ENCODE results near the gene TTPAL. TPM values are rescaled to one million over a fixed set of nuclear protein-coding genes. Genes with fewer than 3 reads are reported as not detected.

The TTPAL gene
- total RNA-seq, 2 donors from 2014 or later: 7.3 to 17.6 TPM

DNA sequence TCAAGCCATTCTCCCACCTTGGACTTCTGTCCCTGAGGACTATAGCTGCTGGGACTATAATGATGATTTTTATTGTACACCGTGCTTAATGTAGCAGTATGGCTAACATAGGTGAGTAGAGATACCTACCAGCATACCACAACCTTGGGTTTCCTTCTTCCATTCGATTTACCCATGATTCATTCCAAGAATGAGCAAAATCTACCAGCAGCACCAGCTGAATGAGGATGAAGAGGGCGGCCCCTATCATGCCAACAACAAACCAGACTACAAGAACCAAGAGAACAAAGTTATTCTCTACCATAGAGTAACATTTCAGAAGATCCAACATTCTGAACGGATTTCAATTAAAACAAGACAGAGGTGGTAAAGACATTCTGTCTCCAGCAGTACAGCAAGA is 34.1 kb downstream of the TTPAL start:
- peaks cover 61% of the 10 kb centered on the region for H3K36me3 ChIP-seq
- no peaks in the 10 kb centered on the region for H3K27me3 ChIP-seq (replicated peaks; ENCODE audit: insufficient read depth)
- no peak overlapping the region for H3K27ac ChIP-seq
- H3K4me1 ChIP-seq (ENCODE audit: control insufficient read depth in 1 of 2, low read depth in 2 of 2): no peaks in the 10 kb centered on the region
- DNase-seq (ENCODE audit: low spot score) (no peak), ATAC-seq (ENCODE audit: insufficient number of reproducible peaks, low FRiP score, low read depth) (no peak)
- TF ChIP-seq, protein P1, sequence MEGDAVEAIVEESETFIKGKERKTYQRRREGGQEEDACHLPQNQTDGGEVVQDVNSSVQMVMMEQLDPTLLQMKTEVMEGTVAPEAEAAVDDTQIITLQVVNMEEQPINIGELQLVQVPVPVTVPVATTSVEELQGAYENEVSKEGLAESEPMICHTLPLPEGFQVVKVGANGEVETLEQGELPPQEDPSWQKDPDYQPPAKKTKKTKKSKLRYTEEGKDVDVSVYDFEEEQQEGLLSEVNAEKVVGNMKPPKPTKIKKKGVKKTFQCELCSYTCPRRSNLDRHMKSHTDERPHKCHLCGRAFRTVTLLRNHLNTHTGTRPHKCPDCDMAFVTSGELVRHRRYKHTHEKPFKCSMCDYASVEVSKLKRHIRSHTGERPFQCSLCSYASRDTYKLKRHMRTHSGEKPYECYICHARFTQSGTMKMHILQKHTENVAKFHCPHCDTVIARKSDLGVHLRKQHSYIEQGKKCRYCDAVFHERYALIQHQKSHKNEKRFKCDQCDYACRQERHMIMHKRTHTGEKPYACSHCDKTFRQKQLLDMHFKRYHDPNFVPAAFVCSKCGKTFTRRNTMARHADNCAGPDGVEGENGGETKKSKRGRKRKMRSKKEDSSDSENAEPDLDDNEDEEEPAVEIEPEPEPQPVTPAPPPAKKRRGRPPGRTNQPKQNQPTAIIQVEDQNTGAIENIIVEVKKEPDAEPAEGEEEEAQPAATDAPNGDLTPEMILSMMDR (IDR thresholded peaks at IDR 0.05): no peak
- no peak overlapping the region for H3K4me3 ChIP-seq
- no peaks in the 10 kb centered on the region for H3K9me3 ChIP-seq

DNA sequence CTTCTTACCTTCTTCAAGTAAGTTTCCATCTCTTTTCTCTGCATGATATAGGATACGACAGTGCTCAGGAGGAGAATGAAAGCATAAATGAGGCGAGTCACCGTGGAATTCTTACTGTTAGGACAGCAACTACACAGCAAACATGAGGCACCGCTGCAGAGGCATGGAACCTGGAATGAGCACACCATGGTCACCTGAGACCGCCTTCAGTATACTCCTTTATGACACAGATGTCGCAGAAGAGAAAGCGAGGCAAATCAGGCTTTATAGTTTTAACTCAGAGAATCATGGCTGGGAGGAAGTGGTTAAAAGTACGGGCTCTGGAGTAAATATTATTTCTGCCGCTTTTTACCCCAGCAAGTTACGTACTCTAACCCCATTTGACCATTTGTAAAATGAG is 38.2 kb downstream of the TTPAL start:
- TF ChIP-seq, protein P1 (IDR thresholded peaks at IDR 0.05): no peak
- Histone ChIP-seq H3K36me3 (peaks cover 29% of the 10 kb centered on the region), H3K9me3 (no peaks in the 10 kb centered on the region), H3K27ac (no peak overlapping the region), H3K4me1 (ENCODE audit: control insufficient read depth in 1 of 2, low read depth in 2 of 2) (peaks cover 18 to 36% of the 10 kb centered on the region in 2 donors), H3K27me3 (replicated peaks; ENCODE audit: insufficient read depth) (no peaks in the 10 kb centered on the region), H3K4me3 (no peak overlapping the region)
- no peak for DNase-seq (ENCODE audit: low spot score)
- no peak for ATAC-seq (ENCODE audit: insufficient number of reproducible peaks, low FRiP score, low read depth)

DNA sequence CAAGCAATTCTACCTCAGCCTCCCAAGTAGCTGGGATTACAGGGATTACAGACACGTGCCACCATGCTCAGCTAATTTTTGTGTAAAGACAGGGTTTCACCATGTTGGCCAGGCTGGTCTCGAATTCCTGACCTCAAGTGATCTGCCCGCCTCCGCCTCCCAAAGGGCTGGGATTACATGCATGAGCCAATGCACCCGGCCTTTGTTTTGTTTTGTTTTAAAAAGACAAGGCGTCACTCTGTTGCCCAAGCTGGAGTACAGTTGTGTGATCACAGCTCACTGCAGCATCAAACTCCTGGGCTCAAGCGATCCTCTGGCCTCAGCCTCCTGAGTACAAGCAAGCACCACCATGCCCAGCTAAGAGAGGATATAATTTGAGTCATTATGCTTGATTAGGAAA is 40.8 kb downstream of the TTPAL start:
- H3K4me3 ChIP-seq: no peak overlapping the region
- H3K9me3 ChIP-seq: no peaks in the 10 kb centered on the region
- no peaks in the 10 kb centered on the region for H3K27me3 ChIP-seq (replicated peaks; ENCODE audit: insufficient read depth)
- DNase-seq (ENCODE audit: low spot score) (no peak), ATAC-seq (ENCODE audit: insufficient number of reproducible peaks, low FRiP score, low read depth) (peak; percentile 9)
- TF ChIP-seq, protein P1 (IDR thresholded peaks at IDR 0.05): no peak
- peaks cover 9% of the 10 kb centered on the region for H3K36me3 ChIP-seq
- peaks cover 39 to 59% of the 10 kb centered on the region in 2 donors for H3K4me1 ChIP-seq (ENCODE audit: control insufficient read depth in 1 of 2, low read depth in 2 of 2)
- no peak overlapping the region for H3K27ac ChIP-seq

DNA sequence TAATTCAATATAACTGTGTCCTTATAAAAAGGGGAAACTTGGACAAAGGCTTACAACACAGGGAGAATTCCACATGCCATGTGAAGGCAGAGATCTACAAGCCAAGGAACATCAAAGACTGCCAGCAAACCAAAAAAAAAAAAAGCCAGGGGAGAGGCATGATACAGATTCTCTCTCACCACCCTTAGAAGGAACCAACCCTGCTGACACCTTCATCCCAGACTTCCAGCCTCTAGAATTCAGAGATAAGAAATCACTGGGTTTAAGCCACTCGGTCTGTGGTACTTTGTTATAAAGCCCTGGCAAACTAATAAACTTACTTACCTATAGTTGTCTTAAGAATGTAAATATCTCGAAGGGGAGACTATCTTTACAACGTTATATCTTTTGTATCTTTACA is 41.8 kb downstream of the TTPAL start:
- ATAC-seq (ENCODE audit: insufficient number of reproducible peaks, low FRiP score, low read depth): no peak
- TF ChIP-seq, protein P1 (IDR thresholded peaks at IDR 0.05): no peak
- Histone ChIP-seq H3K36me3 (peaks cover 3% of the 10 kb centered on the region), H3K27me3 (replicated peaks; ENCODE audit: insufficient read depth) (no peaks in the 10 kb centered on the region), H3K27ac (peak overlapping the region in 1 of 2 donors; percentile 7), H3K9me3 (no peaks in the 10 kb centered on the region), H3K4me1 (ENCODE audit: control insufficient read depth in 1 of 2, low read depth in 2 of 2) (peaks cover 39 to 61% of the 10 kb centered on the region in 2 donors), H3K4me3 (no peak overlapping the region)
- no peak for DNase-seq (ENCODE audit: low spot score)

DNA sequence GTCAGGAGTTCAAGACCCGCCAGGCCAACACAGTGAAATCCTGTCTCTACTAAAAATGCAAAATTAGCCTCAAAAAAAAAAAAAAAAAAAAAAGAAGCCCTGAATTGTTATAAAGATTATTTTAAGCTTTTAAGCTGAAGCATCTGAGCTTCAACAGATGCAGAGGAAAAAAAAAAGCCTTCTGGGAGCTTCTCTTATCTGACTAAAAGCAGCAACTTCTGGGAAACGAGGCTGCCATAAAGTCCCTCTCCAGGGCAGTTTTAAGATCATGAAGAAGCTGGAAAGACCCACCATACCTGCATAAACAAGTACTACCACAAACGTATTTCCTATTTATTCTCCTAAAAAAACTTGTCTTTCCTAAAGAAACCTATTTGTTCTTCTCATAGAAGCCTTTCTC is 42.6 kb downstream of the TTPAL start:
- ATAC-seq (ENCODE audit: insufficient number of reproducible peaks, low FRiP score, low read depth) (no peak), DNase-seq (ENCODE audit: low spot score) (no peak)
- Histone ChIP-seq H3K36me3 (no peaks in the 10 kb centered on the region), H3K27ac (peak overlapping the region in 1 of 2 donors; percentile 7), H3K27me3 (replicated peaks; ENCODE audit: insufficient read depth) (no peaks in the 10 kb centered on the region), H3K9me3 (no peaks in the 10 kb centered on the region), H3K4me1 (ENCODE audit: control insufficient read depth in 1 of 2, low read depth in 2 of 2) (peaks cover 39 to 63% of the 10 kb centered on the region in 2 donors), H3K4me3 (no peak overlapping the region)
- TF ChIP-seq, protein P1 (IDR thresholded peaks at IDR 0.05): no peak

All from thoracic aorta (tissue), 2 donors.